NB4 (cell line): ENCODE results near the gene ZNF25.

Experiments used
- MYC ChIP-seq: IDR thresholded peaks from 2 replicates; pipeline ENCODE4 v1.6.1; 2011; ENCODE audit warnings: low read depth, low read length
- POLR2A ChIP-seq: IDR thresholded peaks from 2 replicates; pipeline ENCODE4 v1.6.1; 2011; ENCODE audit warnings: mild to moderate bottlenecking; ENCODE audit not compliant: insufficient read length; ENCODE audit errors: extremely low read depth
- TF ChIP-seq, protein P1 (sequence below): IDR thresholded peaks from one replicate; pipeline ENCODE4 v1.5.1; 2012; ENCODE audit warnings: low read depth, low read length
- TF ChIP-seq, protein P2 (sequence below): IDR thresholded peaks from 2 replicates; pipeline ENCODE4 v1.6.1; 2011; ENCODE audit warnings: low read depth, low read length

DNA sequence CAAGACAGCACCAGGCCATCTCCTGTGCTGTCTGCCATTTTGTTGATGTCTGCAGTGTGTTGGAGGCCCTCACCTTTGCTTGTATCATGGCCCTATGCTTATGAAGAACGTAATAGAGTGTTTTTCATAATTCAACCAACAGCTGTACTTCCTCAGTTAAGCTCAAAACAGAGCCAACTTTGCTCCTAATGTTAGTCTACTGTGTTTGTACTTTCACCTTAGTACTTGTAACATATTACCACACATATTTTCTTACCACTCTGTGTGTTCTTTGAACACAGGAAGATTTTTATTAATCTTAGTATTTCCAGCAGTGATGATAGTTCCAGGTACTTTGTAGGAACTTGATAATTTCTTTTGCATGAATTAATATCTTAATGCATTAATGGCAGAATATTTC lies 39.9 kb upstream of the ZNF25 start:
- TF ChIP-seq, protein P1, sequence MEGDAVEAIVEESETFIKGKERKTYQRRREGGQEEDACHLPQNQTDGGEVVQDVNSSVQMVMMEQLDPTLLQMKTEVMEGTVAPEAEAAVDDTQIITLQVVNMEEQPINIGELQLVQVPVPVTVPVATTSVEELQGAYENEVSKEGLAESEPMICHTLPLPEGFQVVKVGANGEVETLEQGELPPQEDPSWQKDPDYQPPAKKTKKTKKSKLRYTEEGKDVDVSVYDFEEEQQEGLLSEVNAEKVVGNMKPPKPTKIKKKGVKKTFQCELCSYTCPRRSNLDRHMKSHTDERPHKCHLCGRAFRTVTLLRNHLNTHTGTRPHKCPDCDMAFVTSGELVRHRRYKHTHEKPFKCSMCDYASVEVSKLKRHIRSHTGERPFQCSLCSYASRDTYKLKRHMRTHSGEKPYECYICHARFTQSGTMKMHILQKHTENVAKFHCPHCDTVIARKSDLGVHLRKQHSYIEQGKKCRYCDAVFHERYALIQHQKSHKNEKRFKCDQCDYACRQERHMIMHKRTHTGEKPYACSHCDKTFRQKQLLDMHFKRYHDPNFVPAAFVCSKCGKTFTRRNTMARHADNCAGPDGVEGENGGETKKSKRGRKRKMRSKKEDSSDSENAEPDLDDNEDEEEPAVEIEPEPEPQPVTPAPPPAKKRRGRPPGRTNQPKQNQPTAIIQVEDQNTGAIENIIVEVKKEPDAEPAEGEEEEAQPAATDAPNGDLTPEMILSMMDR, result no peak
- TF ChIP-seq MYC (no peak), POLR2A (no peak)
- TF ChIP-seq, protein P2, sequence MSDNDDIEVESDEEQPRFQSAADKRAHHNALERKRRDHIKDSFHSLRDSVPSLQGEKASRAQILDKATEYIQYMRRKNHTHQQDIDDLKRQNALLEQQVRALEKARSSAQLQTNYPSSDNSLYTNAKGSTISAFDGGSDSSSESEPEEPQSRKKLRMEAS, result no peak
